ENCODE results near the gene TMEM109. TPM values are rescaled to one million over a fixed set of nuclear protein-coding genes. Genes with fewer than 3 reads are reported as not detected.

Gene TMEM109
- total and polyA plus RNA-seq, 2 of the 8 experiments (the other 6 are each of a cell fraction or from before 2014, with no cell fraction given), result 27.3 to 30.3 TPM

DNA sequence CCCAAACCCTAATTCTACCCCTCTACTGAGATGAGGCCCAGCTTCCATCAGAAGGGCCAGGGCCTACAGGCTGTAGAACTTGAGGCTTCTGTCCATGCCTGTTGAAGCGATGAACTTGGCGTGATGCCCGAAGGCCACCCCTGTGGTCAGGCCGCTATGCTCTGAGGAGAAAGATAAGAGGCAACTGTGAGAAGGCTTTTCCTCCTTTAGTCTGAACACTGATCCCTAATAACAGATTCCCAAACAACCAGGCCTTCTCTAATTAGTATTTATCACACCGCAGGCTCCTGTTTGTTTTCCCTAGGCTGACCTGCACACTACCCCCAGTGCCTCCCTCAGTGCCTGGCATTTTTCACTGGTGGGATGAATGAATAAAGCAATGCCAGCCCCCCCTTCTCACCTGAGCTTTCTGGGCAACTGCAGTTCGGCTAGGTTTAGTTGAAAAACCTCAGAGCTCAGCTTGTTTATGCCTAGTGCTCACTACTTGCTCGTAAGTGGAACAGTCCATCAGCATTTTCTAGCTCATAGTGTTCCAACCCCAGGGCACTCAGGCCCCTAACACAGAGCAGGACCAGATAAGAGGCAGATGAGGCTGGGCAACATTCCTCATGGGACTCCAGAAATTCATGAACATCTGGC, 22.7 kb upstream of the TMEM109 start (continued):
- TF ChIP-seq, protein P1, sequence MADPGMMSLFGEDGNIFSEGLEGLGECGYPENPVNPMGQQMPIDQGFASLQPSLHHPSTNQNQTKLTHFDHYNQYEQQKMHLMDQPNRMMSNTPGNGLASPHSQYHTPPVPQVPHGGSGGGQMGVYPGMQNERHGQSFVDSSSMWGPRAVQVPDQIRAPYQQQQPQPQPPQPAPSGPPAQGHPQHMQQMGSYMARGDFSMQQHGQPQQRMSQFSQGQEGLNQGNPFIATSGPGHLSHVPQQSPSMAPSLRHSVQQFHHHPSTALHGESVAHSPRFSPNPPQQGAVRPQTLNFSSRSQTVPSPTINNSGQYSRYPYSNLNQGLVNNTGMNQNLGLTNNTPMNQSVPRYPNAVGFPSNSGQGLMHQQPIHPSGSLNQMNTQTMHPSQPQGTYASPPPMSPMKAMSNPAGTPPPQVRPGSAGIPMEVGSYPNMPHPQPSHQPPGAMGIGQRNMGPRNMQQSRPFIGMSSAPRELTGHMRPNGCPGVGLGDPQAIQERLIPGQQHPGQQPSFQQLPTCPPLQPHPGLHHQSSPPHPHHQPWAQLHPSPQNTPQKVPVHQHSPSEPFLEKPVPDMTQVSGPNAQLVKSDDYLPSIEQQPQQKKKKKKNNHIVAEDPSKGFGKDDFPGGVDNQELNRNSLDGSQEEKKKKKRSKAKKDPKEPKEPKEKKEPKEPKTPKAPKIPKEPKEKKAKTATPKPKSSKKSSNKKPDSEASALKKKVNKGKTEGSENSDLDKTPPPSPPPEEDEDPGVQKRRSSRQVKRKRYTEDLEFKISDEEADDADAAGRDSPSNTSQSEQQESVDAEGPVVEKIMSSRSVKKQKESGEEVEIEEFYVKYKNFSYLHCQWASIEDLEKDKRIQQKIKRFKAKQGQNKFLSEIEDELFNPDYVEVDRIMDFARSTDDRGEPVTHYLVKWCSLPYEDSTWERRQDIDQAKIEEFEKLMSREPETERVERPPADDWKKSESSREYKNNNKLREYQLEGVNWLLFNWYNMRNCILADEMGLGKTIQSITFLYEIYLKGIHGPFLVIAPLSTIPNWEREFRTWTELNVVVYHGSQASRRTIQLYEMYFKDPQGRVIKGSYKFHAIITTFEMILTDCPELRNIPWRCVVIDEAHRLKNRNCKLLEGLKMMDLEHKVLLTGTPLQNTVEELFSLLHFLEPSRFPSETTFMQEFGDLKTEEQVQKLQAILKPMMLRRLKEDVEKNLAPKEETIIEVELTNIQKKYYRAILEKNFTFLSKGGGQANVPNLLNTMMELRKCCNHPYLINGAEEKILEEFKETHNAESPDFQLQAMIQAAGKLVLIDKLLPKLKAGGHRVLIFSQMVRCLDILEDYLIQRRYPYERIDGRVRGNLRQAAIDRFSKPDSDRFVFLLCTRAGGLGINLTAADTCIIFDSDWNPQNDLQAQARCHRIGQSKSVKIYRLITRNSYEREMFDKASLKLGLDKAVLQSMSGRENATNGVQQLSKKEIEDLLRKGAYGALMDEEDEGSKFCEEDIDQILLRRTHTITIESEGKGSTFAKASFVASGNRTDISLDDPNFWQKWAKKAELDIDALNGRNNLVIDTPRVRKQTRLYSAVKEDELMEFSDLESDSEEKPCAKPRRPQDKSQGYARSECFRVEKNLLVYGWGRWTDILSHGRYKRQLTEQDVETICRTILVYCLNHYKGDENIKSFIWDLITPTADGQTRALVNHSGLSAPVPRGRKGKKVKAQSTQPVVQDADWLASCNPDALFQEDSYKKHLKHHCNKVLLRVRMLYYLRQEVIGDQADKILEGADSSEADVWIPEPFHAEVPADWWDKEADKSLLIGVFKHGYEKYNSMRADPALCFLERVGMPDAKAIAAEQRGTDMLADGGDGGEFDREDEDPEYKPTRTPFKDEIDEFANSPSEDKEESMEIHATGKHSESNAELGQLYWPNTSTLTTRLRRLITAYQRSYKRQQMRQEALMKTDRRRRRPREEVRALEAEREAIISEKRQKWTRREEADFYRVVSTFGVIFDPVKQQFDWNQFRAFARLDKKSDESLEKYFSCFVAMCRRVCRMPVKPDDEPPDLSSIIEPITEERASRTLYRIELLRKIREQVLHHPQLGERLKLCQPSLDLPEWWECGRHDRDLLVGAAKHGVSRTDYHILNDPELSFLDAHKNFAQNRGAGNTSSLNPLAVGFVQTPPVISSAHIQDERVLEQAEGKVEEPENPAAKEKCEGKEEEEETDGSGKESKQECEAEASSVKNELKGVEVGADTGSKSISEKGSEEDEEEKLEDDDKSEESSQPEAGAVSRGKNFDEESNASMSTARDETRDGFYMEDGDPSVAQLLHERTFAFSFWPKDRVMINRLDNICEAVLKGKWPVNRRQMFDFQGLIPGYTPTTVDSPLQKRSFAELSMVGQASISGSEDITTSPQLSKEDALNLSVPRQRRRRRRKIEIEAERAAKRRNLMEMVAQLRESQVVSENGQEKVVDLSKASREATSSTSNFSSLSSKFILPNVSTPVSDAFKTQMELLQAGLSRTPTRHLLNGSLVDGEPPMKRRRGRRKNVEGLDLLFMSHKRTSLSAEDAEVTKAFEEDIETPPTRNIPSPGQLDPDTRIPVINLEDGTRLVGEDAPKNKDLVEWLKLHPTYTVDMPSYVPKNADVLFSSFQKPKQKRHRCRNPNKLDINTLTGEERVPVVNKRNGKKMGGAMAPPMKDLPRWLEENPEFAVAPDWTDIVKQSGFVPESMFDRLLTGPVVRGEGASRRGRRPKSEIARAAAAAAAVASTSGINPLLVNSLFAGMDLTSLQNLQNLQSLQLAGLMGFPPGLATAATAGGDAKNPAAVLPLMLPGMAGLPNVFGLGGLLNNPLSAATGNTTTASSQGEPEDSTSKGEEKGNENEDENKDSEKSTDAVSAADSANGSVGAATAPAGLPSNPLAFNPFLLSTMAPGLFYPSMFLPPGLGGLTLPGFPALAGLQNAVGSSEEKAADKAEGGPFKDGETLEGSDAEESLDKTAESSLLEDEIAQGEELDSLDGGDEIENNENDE (IDR thresholded peaks at IDR 0.05; ENCODE audit: insufficient replicate concordance, low read length), result no peak
